Aorta (tissue), 5 donors: ENCODE results near the gene DCAF12. TPM values are rescaled to one million over a fixed set of nuclear protein-coding genes. Genes with fewer than 3 reads are reported as not detected.
A peak's percentile ranks its signal among the peaks of the same experiment; 100 is the strongest.

Experiments
- ATAC-seq: fragments of 200-7000 bp; cut with Tn5 transposase; one replicate; pipeline ENCODE4 v1.9.1; 2022; ENCODE audit warnings: moderate library complexity; ENCODE audit not compliant: low FRiP score
- DNase-seq, 2 donors: peaks; one replicate each; pipeline ENCODE4 v3.0.0-alpha.2; 2020
- H3K27ac ChIP-seq, 2 donors: one replicate each; pipeline ENCODE4 v1.5.1; 2013; ENCODE audit warnings: low read length in 2 of 2, mild to moderate bottlenecking in 2 of 2, moderate library complexity in 2 of 2, control low read depth in 1 of 2, inconsistent platforms in 1 of 2, low read depth in 1 of 2
- H3K27me3 ChIP-seq, 2 donors: one replicate each; pipeline ENCODE4 v1.6.1; 2013; ENCODE audit warnings: control low read depth in 1 of 2, low read length in 1 of 2, mild to moderate bottlenecking in 1 of 2, moderate library complexity in 1 of 2; ENCODE audit not compliant: insufficient read depth in 2 of 2, control insufficient read depth in 1 of 2
- H3K36me3 ChIP-seq, 2 donors: one replicate each; pipeline ENCODE4 v1.6.1; 2013; ENCODE audit warnings: control low read depth in 1 of 2, low read length in 1 of 2, mild to moderate bottlenecking in 1 of 2; ENCODE audit not compliant: insufficient read depth in 2 of 2, control insufficient read depth in 1 of 2
- H3K4me1 ChIP-seq, 2 donors: one replicate each; pipeline ENCODE4 v1.6.1; 2013; ENCODE audit warnings: low read length in 2 of 2, control low read depth in 1 of 2, mild to moderate bottlenecking in 1 of 2, moderate library complexity in 1 of 2; ENCODE audit not compliant: insufficient read depth in 2 of 2, control insufficient read depth in 1 of 2
- H3K4me3 ChIP-seq, 2 donors: one replicate each; pipeline ENCODE4 v1.5.1; 2013; ENCODE audit warnings: low read length in 2 of 2, control low read depth in 1 of 2, mild to moderate bottlenecking in 1 of 2
- H3K9me3 ChIP-seq: one replicate; pipeline ENCODE4 v1.6.1; 2013; ENCODE audit warnings: mild to moderate bottlenecking, low read length; ENCODE audit not compliant: control insufficient read depth
- WGBS, 2 donors: extraction: QIAGEN DNeasy Blood & Tissue Kit; methylation state at CpG; one replicate each; pipeline ENCODE4 v1.1.7; 2013; 5-methylcytosine and 5-hydroxymethylcytosine counted together
- intact Hi-C, 2 donors: fragments of 100-400 bp; cut with DNase I; formaldehyde crosslinking; loops; one replicate each; pipeline versions ENCODE4 v1.14.2 to v1.15.0; 2022
- polyA plus RNA-seq, 2 donors: library from polyadenylated mRNA; stranded (reverse); fragments of 200-250 nt; gene quantifications; one replicate each; pipeline ENCODE4 v1.2.3, GENCODE V29; 2013
- total RNA-seq, 2 donors: library from RNA; stranded (reverse); fragmentation: NEBNext Ultra II Directional; extraction: Animal tissue kit (Norgen Biotek cat#: 25700); gene quantifications; one replicate each; pipeline ENCODE4 v1.2.1, GENCODE V29; 2021
- donor health status: healthy with polysubstance abuse.
- donor health status: Bipolar disorder and iron deficiency.
- donor health status: DM: no; HTN: no; CAD: no.
- donor health status: DM: no; HTN: no; CAD: no.
- donor health status: DM: yes; HTN: yes; CAD: no.

The DCAF12 gene
- total and polyA plus RNA-seq, 4 donors: 10.2 to 35.2 (median 17.6) TPM

DNA sequence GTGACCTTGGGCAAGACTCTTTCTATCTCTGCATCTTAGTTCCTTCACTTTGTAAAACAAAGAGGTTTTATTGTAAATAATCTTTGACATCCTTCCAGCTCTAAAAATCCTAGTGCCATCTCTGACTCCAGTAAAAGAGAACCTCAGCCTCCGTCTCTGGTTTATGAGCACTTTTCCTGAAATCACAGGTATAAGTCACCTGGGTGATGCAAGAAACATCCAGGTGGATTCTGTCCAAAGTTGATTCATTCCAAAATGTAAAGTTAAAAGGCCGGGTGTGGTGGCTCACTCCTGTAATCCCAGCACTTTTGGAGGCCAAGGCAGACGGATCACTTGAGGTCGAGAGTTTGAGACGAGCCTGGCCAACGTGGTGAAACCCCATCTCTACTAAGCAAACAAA is 56.7 kb downstream of the DCAF12 start:
- Histone ChIP-seq H3K4me1 (peaks cover 0 to 2% of the 10 kb centered on the region in 2 donors), H3K9me3 (no peaks in the 10 kb centered on the region), H3K36me3 (no peaks in the 10 kb centered on the region), H3K27ac (no peak overlapping the region), H3K4me3 (no peak overlapping the region), H3K27me3 (no peaks in the 10 kb centered on the region)
- no peak for ATAC-seq
- intact Hi-C loops: loop anchor here in 1 of 2 donors (10.0 kb wide), 1 partner anchor 145 kb away; no protein-coding TSS in a partner anchor
- DNase-seq: no peak
- 85 to 91% methylated on average over 6 of the region's 6 CpGs for WGBS, 2 donors

DNA sequence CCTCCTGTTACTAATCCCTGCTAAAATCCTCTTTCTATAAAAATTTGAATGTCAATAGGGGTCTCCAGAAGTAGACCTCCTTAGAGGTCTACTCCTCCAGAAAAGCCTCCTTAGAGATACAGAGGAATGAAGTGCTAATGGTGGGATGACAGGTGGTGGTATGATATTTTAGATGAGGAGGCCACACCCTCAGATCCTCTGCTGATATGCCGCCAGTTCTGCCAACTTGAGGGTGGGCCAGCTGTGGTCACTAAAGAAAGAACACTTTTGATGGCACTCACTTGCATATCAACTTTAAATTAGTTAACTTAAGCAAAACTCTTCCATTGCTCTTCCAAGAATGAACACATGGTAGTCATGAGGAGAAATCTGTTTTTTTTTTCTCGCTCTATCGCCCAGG is 61.0 kb downstream of the DCAF12 start:
- intact Hi-C loops: no loop called here
- Histone ChIP-seq H3K9me3 (no peaks in the 10 kb centered on the region), H3K27ac (no peak overlapping the region), H3K36me3 (no peaks in the 10 kb centered on the region), H3K27me3 (no peaks in the 10 kb centered on the region), H3K4me1 (no peaks in the 10 kb centered on the region), H3K4me3 (no peak overlapping the region)
- WGBS, 2 donors: 97 to 99% methylated on average over 3 of the region's 3 CpGs
- DNase-seq (peak in 1 of 2 donors; percentile 13), ATAC-seq (no peak)

DNA sequence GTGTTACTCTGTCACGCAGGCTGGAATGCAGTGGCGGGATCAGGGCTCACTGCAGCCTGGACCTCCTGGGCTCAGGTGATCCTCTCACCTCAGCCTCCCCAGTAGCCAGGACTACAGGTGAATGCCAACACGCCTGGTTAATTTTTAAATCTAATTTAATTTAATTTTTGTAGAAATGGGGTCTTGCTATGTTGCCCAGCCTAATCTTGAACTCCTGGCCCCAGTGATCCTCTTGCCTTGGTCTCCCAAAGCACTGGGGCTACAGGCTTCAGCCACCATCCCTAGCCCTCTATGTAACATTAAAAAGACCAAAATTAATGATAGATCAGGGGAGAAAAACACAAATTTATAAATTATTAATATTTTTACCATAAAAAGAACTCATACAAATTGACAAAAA is 66.5 kb downstream of the DCAF12 start:
- 69 to 80% methylated on average over 3 of the region's 3 CpGs for WGBS, 2 donors
- intact Hi-C loops: no loop called here
- DNase-seq (peak in 1 of 2 donors; percentile 9), ATAC-seq (no peak)
- H3K36me3 ChIP-seq: no peaks in the 10 kb centered on the region
- no peaks in the 10 kb centered on the region for H3K4me1 ChIP-seq
- no peaks in the 10 kb centered on the region for H3K9me3 ChIP-seq
- no peak overlapping the region for H3K27ac ChIP-seq
- no peaks in the 10 kb centered on the region for H3K27me3 ChIP-seq
- no peak overlapping the region for H3K4me3 ChIP-seq

DNA sequence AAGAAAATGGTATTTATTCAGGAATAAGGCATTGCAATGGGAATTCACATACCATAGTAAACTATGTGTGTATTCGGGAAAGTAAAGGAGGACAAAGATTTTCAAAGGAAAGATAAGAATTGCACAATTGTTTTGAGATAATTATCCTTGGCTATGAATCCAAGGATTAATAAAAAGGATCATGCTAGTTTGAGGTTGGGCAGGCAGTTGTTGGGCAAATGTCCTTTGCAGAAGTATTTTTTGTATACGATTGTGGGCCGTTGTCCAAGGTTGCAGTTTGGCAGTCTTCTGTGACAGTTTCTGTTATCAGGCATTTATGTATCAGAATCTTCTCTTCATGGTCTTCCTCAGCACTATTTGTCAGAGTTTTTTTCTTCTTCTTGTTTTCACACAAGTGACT is 67.2 kb downstream of the DCAF12 start:
- no peak overlapping the region for H3K4me3 ChIP-seq
- H3K36me3 ChIP-seq: no peaks in the 10 kb centered on the region
- no peaks in the 10 kb centered on the region for H3K9me3 ChIP-seq
- no peak overlapping the region for H3K27ac ChIP-seq
- no peaks in the 10 kb centered on the region for H3K27me3 ChIP-seq
- WGBS, 2 donors: 50 to 53% methylated on average over 3 of the region's 3 CpGs
- DNase-seq: no peak
- no peak for ATAC-seq
- intact Hi-C loops: no loop called here
- no peaks in the 10 kb centered on the region for H3K4me1 ChIP-seq

DNA sequence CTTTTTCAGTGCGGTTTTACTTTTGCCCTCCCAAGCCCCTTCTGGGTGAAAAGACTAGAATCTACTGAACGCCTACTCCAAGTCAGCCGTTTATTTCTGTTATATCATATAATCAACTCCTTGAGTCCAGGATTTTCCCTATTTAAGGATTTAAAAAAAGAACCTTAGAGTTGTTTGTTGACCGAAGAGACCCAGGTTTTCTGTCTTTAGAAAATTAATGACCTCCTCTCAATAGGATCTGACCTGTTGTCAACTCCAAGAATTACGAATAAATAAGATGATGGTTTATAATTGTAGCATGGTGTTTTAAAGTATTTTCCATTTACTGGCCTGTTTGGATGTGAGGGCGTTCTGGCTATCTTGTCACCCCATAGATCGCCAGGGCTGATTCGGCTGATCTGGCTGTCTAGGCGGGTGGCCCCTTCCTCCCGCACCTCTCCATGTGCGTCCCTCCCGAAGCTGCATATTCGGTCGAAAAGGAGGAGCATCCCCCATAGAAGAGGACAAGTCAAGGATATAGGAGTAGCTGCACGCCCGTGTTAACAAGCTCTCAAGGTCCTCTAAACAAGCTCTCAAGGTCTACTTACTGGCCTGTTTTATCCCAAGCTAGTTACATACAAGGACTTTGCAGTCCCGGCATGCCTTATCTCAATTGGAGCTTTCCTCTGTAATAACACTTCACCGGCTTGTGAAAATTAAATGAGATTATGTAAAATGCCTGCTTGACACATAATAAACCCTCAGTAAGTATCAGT is 76.7 kb downstream of the DCAF12 start:
- H3K27ac ChIP-seq: no peak overlapping the region
- 28 to 35% methylated on average over 18 of the region's 18 CpGs for WGBS, 2 donors
- intact Hi-C loops: loop anchor here in 1 of 2 donors (5.0 kb wide), 2 partner anchors 77 to 127 kb away; partner anchors contain the start of genes DCAF12 and UBAP1

DNA sequence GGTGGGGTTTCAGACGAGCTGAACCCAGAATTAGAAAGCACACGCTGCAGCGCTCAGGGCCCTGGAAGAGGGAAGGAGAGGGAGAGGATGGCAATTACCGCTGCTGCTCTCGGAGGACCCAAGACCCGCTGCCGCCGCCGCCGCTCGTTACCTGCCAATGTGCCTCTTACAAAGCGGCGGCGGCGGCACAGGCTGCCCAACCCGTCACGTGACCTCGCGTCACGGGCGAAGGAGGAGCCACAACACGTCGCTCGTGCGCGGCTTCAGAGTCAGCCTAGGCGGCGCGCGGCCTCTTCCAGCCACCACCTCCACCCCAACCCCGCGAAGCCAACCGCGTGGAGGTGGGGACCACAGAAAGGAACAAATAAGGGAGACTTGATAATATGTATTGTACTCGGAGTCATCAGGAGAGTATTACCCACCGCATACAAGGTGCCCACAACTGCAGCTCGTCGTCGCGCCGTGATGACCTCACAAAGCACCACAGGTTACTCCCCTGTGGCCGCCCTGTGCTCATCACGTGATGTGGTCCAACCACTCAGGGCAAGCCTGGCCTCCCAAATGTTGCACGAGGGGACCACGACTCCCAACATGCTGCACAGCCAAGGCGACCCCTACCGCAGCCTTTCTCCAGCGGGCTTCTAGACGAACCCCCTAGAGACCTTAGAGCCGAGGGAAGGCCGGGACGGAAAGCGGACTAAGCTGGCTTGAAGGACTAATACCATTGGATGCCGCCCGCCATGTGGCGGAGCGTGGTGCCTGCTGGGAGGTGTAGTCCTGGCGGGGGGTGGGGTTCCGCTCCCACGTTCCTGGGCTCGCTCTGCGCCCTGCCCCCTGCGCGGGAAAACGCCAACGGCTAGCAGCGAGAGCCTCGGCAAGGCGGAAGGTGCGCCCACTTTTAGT is 77.5 kb downstream of the DCAF12 start, which contains the start of gene UBAP2:
Gene UBAP2 (minus strand): TSS at position 161 of the 903 bp plus-strand sequence. CDS start 31,739 bp downstream, outside the sequence.
- peak; percentile 99 to 100 for DNase-seq
- Histone ChIP-seq H3K36me3 (no peaks in the 10 kb centered on the region), H3K27ac (peak within 1 kb of the TSS in 1 of 2 donors; percentile 87), H3K27me3 (no peaks in the 10 kb centered on the region), H3K4me3 (peak within 1 kb of the TSS; percentile 54 to 90), H3K4me1 (no peaks in the 10 kb centered on the region), H3K9me3 (no peaks in the 10 kb centered on the region)
- ATAC-seq: peak; percentile 98
- intact Hi-C loops: loop anchor here in 1 of 2 donors (5.0 kb wide), 2 partner anchors 78 to 128 kb away; partner anchors contain the start of genes DCAF12 and UBAP1
- 0% methylated on average over 69 to 70 of the region's 70 CpGs for WGBS, 2 donors

More for the DNA sequence above, 76.7 kb downstream of the DCAF12 start:
- H3K27me3 ChIP-seq: no peaks in the 10 kb centered on the region
- H3K36me3 ChIP-seq: no peaks in the 10 kb centered on the region
- DNase-seq: no peak
- H3K4me3 ChIP-seq: peak overlapping the region in 1 of 2 donors; percentile 54
- no peak for ATAC-seq
- H3K4me1 ChIP-seq: no peaks in the 10 kb centered on the region
- H3K9me3 ChIP-seq: no peaks in the 10 kb centered on the region

DNA sequence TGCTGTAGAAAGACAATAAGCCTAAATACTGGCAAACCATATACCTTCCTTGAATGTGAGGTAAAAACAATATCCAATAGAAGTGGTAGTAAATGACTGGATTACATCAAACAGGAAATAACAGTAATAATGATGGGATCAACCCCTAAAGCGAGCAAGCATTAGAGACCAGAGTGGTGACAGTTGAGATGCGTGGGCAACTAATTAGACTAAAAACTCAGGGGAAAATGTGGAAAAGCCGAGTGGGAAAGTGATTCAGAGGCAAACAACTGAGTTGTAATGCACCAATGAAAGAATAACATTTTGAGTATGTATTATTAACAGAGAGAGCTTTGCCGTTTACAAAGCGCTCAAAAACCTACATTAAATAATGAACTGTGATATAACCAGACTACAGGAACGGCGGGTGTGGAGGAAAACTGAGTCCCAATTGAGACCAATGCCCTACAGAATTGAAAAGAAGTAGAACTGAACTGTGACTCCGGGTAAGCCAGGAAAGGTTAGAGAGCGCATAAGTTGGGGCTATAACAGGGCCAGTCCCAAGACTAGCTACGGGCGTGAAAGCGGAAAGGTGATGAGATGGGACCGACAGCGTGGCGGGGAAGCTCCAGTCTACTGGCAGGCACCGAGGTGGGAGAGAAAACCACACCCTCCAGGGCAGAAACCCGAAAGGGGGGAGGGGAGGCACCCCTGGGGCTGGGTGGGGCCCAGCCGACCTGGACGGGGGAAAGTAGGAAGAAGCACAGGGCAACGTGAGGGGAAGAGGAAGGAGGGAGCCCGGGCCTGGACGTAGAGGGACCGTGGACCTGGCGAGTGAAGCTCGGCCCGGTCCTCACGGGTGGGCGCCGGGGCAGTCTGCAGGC is 78.4 kb downstream of the DCAF12 start:
- 1% methylated on average over 23 to 29 of the region's 29 CpGs for WGBS, 2 donors

More for the DNA sequence above, 78.4 kb downstream of the DCAF12 start:
- ATAC-seq (peak; percentile 53), DNase-seq (peak in 1 of 2 donors; percentile 55)
- peak overlapping the region in 1 of 2 donors; percentile 76 for H3K27ac ChIP-seq
- H3K27me3 ChIP-seq: no peaks in the 10 kb centered on the region
- H3K4me1 ChIP-seq: no peaks in the 10 kb centered on the region
- H3K4me3 ChIP-seq: peak overlapping the region; percentile 54 to 90
- intact Hi-C loops: loop anchor here in 1 of 2 donors (5.0 kb wide), 2 partner anchors 79 to 129 kb away; partner anchors contain the start of genes DCAF12 and UBAP1
- H3K36me3 ChIP-seq: no peaks in the 10 kb centered on the region
- no peaks in the 10 kb centered on the region for H3K9me3 ChIP-seq
